Measurements from ENCODE around the gene MTCH1.

Gene MTCH1

GRCh38 chr6:36927691-36928546 lies 58.1 kb downstream of the MTCH1 start:
- no peak overlapping the region for H3K4me3 Mint-ChIP-seq
- no peak overlapping the region for H3K27ac Mint-ChIP-seq
- peaks cover 25% of the 10 kb centered on the region for H3K36me3 Mint-ChIP-seq (ENCODE audit: low read depth)
- H3K27me3 Mint-ChIP-seq (ENCODE audit: low read depth): peaks cover 2% of the 10 kb centered on the region
- H3K4me1 Mint-ChIP-seq (ENCODE audit: low read depth): peaks cover 22% of the 10 kb centered on the region
- no peaks in the 10 kb centered on the region for H3K9me3 Mint-ChIP-seq

- Mint-ChIP-seq H3K36me3 (ENCODE audit: low read depth) (peaks cover 29% of the 10 kb centered on the region), H3K27me3 (ENCODE audit: low read depth) (no peaks in the 10 kb centered on the region), H3K9me3 (no peaks in the 10 kb centered on the region), H3K4me3 (no peak overlapping the region), H3K4me1 (ENCODE audit: low read depth) (peaks cover 22% of the 10 kb centered on the region), H3K27ac (no peak overlapping the region)
Observed at GRCh38 chr6:36926708-36927513, 59.1 kb downstream of the MTCH1 start.

- Mint-ChIP-seq H3K36me3 (ENCODE audit: low read depth) (peaks cover 34% of the 10 kb centered on the region), H3K4me1 (ENCODE audit: low read depth) (peaks cover 22% of the 10 kb centered on the region), H3K9me3 (no peaks in the 10 kb centered on the region), H3K4me3 (no peak overlapping the region), H3K27ac (peak overlapping the region; percentile 28), H3K27me3 (ENCODE audit: low read depth) (no peaks in the 10 kb centered on the region)
Observed at GRCh38 chr6:36925809-36926208, 60.2 kb downstream of the MTCH1 start.

GRCh38 chr6:36924778-36925374 lies 61.1 kb downstream of the MTCH1 start:
- Mint-ChIP-seq H3K4me3 (no peak overlapping the region), H3K36me3 (ENCODE audit: low read depth) (peaks cover 34% of the 10 kb centered on the region), H3K4me1 (ENCODE audit: low read depth) (peaks cover 22% of the 10 kb centered on the region), H3K9me3 (no peaks in the 10 kb centered on the region), H3K27me3 (ENCODE audit: low read depth) (no peaks in the 10 kb centered on the region), H3K27ac (peak overlapping the region; percentile 70)

- Mint-ChIP-seq H3K36me3 (ENCODE audit: low read depth) (peaks cover 39% of the 10 kb centered on the region), H3K9me3 (no peaks in the 10 kb centered on the region), H3K27ac (peak overlapping the region; percentile 83), H3K4me1 (ENCODE audit: low read depth) (peaks cover 22% of the 10 kb centered on the region), H3K4me3 (peak overlapping the region; percentile 7), H3K27me3 (ENCODE audit: low read depth) (no peaks in the 10 kb centered on the region)
Observed at GRCh38 chr6:36924131-36924530, 61.9 kb downstream of the MTCH1 start.

GRCh38 chr6:36920546-36920945 lies 65.5 kb downstream of the MTCH1 start:
- H3K9me3 Mint-ChIP-seq: no peaks in the 10 kb centered on the region
- H3K27ac Mint-ChIP-seq: no peak overlapping the region
- peaks cover 44% of the 10 kb centered on the region for H3K36me3 Mint-ChIP-seq (ENCODE audit: low read depth)
- H3K27me3 Mint-ChIP-seq (ENCODE audit: low read depth): no peaks in the 10 kb centered on the region
- H3K4me1 Mint-ChIP-seq (ENCODE audit: low read depth): peaks cover 21% of the 10 kb centered on the region
- H3K4me3 Mint-ChIP-seq: no peak overlapping the region

GRCh38 chr6:36920049-36920448 lies 65.9 kb downstream of the MTCH1 start:
- no peak overlapping the region for H3K4me3 Mint-ChIP-seq
- no peaks in the 10 kb centered on the region for H3K27me3 Mint-ChIP-seq (ENCODE audit: low read depth)
- peaks cover 18% of the 10 kb centered on the region for H3K4me1 Mint-ChIP-seq (ENCODE audit: low read depth)
- H3K27ac Mint-ChIP-seq: no peak overlapping the region
- H3K9me3 Mint-ChIP-seq: no peaks in the 10 kb centered on the region
- peaks cover 43% of the 10 kb centered on the region for H3K36me3 Mint-ChIP-seq (ENCODE audit: low read depth)
